GM18505 (cell line): ENCODE results near the gene TNXB.

ENCODE experiments used
- ATAC-seq: cut with Tn5 transposase; IDR thresholded peaks from one replicate; pipeline ENCODE4 v1.9.1; 2021; ENCODE audit not compliant: unreplicated experiment
- POLR2A ChIP-seq: IDR thresholded peaks from 4 replicates; pipeline ENCODE4 v1.6.1; 2011; ENCODE audit warnings: borderline replicate concordance; ENCODE audit not compliant: insufficient read depth, insufficient read length; ENCODE audit errors: extremely low read depth

The TNXB gene

DNA sequence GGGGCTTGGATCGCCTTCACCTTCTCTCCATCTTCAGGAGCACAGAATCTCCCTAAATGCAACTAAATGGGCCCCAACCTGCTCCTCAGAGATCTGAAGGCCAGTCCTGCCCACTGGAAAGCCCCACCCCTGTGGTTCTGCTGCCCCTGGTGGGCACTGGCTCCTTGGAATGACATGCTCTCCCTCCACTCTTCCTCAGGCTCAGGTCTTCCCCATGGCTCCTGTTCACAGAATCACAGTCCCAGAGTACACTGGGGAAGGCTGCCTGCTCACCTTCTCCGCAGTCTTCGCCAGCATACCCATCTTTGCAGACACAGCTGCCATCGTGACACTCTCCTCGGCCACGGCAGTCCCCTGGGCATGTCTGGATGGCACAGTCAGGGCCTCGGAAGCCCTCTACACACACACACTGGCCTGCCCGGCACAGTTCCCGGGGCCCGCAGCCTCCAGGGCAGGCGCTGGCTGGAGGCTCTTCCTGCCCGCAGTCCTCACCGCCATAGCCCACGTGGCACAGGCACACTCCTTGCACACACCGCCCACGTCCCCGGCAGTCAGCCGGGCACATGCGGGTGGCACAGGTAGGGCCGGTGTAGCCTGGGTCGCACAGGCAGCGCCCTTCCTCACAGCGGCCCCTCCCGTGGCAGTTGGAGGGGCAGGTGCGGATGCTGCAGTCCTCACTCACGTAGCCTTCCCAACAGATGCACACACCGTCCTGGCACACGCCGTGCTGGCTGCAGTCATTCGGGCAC is 13.6 kb downstream of the TNXB start:
- ATAC-seq, result no peak
- TF ChIP-seq POLR2A, result no peak

DNA sequence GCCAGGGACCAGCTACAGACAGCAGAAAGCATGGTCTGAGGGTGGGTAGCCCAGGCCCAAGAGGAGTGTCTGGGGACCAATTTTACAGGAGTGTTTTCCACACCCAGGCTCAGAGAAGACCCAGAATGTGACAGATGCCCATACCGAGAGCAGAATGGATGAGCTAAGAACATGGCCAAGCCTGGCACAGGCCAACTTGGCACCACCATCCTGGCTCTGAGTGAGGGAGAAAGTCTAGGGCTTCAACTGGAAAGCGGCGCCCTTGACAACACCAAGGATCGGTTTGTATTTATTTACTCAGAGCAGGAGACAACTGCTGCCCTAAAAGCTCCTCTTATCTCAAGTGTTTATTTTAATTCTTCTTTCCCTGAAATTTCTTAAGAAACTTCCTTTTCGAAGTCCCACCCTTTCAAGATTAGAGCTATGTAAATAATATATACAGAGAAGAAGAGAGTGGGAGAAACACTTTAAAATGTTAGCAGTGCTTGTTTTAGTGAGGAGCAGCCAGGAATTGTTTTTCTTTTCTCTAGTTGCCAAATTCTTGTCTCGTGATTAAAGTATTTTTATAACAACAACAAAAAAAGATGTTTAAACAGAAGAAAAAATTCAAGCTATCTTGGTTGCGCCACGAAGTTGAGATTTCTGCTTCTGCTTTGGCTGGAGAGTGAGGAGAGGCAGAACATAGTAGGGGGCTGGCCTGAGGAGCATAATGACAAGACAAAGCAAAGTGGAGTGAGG is 16.2 kb downstream of the TNXB start:
- no peak for ATAC-seq
- no peak for TF ChIP-seq POLR2A

DNA sequence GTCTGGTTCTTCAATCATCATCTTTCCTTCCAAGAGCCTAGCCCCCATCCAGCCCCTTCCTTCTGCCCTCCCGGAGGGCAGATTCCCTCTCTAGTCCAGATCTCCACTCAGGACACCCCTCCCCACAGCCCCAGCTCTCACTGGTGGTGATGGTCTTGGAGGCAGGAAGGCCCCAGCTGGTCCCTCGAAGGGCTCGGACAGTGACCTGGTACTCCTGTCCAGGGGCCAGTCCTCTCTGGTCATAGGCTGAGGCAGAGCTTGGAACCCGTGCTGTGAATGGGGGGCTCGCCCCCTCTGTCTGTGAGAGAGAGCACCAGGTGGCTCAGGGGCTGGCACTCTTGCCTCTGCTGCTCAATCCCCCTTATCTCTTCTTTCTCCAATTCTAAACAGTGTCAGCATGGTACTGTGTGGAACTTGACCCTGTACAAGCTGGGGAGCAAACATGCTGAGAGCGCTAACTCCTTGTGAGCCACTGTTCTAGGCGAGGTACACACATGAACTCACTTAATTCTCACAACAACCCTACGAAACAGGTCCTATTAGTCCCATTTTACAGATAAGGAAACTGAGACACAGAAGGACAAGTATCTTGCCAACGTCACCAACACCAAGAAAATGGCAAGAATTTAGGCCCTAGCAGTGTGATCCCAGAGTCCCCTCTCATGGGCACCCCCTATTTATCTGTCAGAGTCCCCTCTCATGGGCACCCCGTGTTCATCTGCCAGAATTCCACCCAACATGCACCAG is 19.9 kb downstream of the TNXB start:
- no peak for ATAC-seq
- no peak for TF ChIP-seq POLR2A

DNA sequence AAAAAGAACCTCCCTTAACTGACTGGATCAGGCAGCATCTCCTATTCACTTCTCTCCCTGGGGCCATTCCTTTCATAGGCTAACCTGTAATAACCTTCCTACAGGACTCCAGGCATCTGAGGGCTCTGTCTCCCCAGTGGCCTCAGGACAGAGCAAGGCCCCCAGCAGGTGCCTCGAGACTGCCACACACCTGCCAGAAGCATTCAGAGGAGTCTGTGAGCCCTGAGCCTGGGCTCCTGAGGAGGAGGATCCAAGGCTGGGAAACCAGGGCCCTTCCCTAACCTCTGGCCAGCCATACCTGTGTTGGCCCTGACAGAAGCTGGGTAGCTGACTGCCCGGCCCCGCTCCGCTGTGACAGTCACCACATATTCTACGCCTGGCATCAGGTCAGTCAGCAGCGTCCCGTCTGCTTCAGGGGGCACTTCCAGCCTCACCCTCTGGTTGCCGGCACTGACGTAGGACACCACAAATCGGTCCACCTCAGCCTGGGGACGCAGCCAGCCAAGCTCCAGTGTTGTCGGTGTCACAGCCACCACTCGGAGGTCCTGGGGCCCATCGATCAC is 20.6 kb downstream of the TNXB start:
- no peak for ATAC-seq
- no peak for TF ChIP-seq POLR2A

DNA sequence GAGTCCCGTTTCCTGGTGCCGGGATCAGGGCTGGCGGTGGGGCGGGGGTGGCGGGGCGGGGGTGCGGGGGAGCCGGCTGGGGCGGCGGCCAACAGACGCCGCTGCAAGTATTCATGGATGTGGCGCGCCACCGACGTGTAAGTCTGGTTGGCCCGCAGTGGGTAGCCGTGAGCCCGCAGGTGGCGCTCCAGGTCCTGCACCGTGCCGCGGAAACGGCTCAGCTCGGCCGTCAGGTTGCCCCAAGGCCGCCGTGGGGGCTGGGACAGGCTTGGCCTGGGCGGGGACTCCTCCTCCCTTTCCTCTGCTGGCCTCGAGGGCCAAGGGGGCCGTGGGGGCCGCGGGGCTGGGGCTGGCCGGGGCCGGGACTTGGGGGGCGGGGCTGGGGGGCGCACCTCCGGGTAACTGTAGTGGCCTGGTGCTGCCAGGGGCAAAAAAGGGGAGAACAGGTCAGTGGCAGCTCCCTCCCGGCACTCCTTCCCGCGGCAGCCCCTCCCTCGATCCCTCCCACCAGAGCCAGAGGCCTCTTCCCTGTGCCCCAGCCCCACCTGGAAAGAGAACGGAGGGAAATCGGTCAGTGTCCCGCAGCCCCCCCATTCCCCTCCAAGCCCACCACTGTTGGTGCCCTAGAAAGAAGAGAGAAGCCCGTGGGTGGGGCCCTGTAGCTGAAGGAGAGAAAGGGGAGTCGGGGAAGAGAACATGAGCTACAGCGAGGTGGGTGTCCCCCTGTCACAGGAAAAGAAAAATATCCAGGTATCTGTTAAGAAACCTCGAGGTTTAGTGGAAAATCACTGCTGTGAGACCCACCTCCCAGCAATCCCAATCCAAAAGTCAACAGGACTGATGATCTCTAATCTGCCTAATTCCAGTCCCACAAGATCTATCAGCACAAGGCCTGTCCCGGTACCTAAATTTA is 21.3 kb downstream of the TNXB start:
- ATAC-seq, result no peak
- TF ChIP-seq POLR2A, result no peak

DNA sequence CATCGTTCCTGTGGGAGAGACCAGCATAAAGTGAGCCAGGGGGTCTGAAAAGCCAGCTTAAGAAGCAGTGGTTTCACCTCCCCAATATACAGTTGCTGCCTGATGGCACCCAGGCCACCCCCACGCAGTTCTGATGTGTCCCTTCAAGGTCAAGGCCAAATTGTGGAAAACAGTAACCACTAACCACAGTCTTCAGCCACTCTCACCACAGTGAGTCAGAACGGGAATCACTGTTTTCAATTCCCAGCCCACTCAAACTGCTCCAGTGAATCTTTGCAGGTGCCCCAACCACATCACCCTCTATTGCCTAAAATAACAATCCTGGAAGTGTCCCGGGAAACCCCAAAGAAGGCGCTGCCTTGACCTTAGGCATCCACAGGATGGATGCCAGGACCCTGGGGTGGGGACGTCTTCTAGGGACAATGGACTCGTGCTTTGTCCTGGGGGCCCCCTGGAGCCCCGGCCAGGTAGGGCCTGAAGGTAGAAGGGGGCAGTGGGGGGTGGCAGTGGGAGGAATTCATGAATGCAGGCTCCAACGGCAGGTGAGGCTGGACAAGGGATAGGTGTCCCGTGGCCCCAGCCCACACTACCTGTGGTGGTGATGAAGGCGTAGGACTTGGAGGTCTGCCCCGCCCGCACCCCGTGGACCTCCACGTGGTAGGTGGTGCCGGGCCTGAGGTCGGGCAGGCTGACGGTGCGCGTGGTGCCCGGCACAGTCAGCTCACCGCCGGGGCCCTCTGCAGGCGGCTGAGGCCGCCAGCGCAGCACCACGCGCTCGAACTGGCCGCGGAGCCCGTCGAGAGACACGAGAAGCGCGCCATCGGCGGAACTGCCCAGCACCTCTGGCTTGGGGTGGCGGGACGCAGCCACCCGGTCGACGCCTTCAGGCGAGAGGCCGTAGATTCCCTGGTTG is 22.2 kb downstream of the TNXB start:
- no peak for ATAC-seq
- no peak for TF ChIP-seq POLR2A

DNA sequence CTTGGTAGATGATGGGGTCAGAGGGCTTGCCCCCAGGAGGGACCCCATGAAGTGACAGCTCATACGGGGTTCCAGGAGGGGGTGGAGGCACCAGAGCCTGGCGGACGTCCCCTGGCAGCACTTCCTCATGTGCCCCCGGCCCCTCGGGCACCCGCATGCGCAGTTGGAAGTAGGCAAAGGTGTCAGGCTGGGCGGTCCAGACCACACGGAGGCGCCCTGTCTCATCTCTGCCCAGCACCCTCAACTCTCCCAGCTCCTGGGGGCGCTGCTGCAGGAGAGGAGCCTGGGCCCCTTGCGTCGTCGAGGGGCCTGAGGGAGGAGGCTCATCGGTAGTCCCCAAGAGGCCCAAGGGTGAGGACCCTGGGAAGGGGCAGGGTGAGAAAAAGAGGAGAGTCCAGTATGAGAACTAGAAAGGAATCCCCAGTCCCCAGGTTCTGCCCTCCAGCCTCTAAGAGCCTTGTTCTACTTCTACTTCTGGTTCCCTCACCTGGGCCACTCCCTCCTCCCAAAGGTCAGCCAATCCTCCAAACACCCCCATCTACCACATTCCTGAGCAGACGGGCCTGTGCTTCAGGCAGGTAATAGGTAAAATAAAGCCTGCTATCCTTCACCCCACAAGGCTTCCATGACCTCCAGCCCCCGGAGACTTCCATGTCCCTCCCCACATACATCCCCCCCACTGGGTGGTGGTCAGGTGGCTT is 23.2 kb downstream of the TNXB start:
- TF ChIP-seq POLR2A, result no peak
- ATAC-seq, result no peak

DNA sequence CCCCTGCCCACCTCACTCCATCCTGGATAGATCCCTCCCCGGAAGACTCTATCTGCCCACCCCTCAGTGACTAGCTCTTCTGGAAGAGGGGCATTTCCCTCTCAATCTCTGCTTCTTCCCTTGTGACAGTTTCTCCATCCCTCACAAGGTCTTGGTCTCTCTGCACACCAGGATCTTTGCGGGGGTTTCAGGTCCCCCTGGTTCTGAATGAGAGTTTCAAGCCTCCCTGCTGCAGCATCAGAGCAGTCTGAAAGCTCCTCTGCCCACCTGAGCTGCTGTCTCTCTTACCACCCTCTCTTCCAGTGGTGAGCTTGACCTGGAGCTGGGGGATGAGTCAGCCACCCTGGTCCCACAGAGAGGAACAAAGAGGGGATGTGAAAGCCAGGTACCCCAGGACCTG is 24.4 kb downstream of the TNXB start:
- no peak for TF ChIP-seq POLR2A
- no peak for ATAC-seq

DNA sequence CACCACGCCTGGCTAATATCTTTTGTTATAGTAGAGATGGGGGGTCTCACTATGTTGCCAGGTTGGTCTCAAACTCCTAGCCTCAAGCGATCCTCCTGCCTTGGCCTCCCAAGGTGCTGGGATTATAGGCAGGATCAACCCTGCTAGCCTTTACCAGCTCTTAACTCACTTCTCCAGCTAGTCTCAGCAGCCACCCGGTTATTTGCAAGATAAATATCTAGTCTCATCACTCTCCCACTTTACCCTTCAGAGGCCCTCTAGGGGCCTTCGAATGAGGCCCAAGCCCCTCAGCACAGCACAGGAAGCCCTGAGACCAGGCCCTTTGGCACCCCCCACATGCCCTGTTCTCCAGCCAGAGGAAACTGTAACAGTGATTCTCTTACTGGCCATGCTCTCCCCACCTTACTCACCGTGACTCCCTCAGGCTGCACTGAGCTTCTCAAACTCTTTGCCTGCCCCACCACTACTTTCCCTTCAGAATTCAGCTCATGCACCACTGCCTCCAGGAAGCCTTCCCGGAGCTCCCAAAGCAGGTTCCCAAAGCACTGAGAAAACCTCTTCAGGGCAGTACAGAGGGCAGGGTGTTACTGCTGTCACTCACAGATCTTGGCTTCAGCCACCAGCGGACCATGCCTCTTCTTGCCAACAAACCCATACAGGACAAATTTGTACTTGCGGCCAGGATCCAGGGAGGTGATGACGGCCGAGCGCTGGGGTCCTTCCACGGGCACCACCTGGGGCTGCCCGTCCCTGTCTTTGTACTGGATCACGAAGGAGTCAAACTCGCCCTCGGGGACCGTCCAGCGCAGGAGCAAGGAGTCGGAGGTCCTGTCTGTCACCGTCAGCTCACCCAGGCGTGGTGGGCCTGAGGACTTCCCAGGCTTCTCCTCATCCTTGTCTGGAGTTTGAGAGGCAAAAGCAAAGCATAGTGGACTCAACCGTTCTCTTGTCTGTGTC is 25.0 kb downstream of the TNXB start:
- ATAC-seq, result no peak
- TF ChIP-seq POLR2A, result no peak

DNA sequence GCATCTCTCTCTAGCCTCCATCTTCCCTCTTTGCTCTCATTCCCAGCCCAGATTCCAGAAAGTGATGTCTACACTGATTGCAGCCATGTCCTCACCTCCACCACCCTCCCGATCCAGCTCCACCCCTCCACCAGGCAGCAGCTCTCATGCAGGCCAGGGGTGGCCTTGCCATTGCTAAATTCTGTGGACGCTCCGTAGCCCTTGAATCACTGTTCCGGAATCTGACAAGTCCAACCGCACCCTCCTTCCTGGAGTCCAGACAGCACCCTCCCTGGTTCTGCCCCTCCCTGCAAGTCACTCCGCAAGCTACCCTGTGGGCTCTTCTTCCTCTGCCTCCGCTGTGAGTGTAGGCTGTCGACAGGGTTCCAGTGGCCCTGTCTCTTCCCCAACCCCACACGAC is 26.2 kb downstream of the TNXB start:
- TF ChIP-seq POLR2A, result no peak
- ATAC-seq, result no peak
